CD4-positive, alpha-beta T cell (primary cell): Measurements from ENCODE around the gene GDE1. TPM values are rescaled to one million over a fixed set of nuclear protein-coding genes. Genes with fewer than 3 reads are reported as not detected.

Experiments used
- ATAC-seq: fragments of 200-7000 bp; cut with Tn5 transposase; one replicate; pipeline ENCODE4 v1.10.0; 2022; ENCODE audit warnings: mild to moderate bottlenecking; ENCODE audit not compliant: poor library complexity
- CTCF ChIA-PET: fragments of 350-600 bp; sonication (Branson Sonifier 250); formaldehyde crosslinking; loops from one replicate; lab custom pipeline; 2021; ENCODE audit warnings: antibody characterized with exemption, inconsistent platforms; lab: Charles Lee
- POLR2A ChIA-PET: fragments of 350-600 bp; sonication (Branson Sonifier 250); formaldehyde crosslinking; loops from one replicate; lab custom pipeline; 2021; ENCODE audit warnings: antibody characterized with exemption, inconsistent platforms; lab: Charles Lee
- DNase-seq, 14 experiments: peaks; one replicate each; pipeline ENCODE4 v3.0.0-alpha.2; 2013 to 2020; ENCODE audit warnings: mixed read lengths in 2 of 14
- H3K27ac ChIP-seq, 2 donors: one replicate each; pipeline versions ENCODE4 v1.5.1 to v1.7.0; 2013; ENCODE audit warnings: low read length in 2 of 2, low read depth in 1 of 2, mild to moderate bottlenecking in 1 of 2
- H3K27me3 ChIP-seq, 2 experiments: 1 replicate in 1 of 2; 2 replicates in 1 of 2; pipeline versions ENCODE4 v1.6.1 to v1.7.0; 2013; ENCODE audit warnings: low read length in 2 of 2, control low read depth in 1 of 2, mild to moderate bottlenecking in 1 of 2, moderate library complexity in 1 of 2; ENCODE audit not compliant: insufficient read depth in 2 of 2, control insufficient read depth in 1 of 2
- H3K36me3 ChIP-seq: one replicate; pipeline ENCODE4 v1.6.1; 2013; ENCODE audit warnings: low read length, control low read depth; ENCODE audit not compliant: insufficient read depth
- H3K4me1 ChIP-seq: one replicate; pipeline ENCODE4 v1.6.1; 2013; ENCODE audit warnings: low read length, control low read depth; ENCODE audit not compliant: insufficient read depth
- H3K4me3 ChIP-seq: one replicate; pipeline ENCODE4 v1.5.1; 2013; ENCODE audit warnings: mild to moderate bottlenecking, low read length, moderate library complexity
- H3K9me3 ChIP-seq, 2 experiments: 1 replicate in 1 of 2; 2 replicates in 1 of 2; pipeline versions ENCODE4 v1.6.1 to v1.7.0; 2013; ENCODE audit warnings: low read length in 2 of 2, mild to moderate bottlenecking in 2 of 2, control low read depth in 1 of 2, moderate library complexity in 1 of 2; ENCODE audit not compliant: control insufficient read depth in 1 of 2, insufficient read depth in 1 of 2
- H3K27ac Mint-ChIP-seq: one replicate; pipeline ENCODE4 v1.8.0; 2020; ENCODE audit warnings: mixed read lengths
- H3K27me3 Mint-ChIP-seq: one replicate; pipeline ENCODE4 v1.8.0; 2021; ENCODE audit warnings: mixed read lengths
- H3K36me3 Mint-ChIP-seq: one replicate; pipeline ENCODE4 v1.8.0; 2021; ENCODE audit warnings: low read depth, mixed read lengths
- H3K4me1 Mint-ChIP-seq: one replicate; pipeline ENCODE4 v1.8.0; 2021; ENCODE audit warnings: low read depth, mixed read lengths
- H3K4me3 Mint-ChIP-seq: one replicate; pipeline ENCODE4 v1.8.0; 2020; ENCODE audit warnings: mild to moderate bottlenecking, mixed read lengths
- H3K9me3 Mint-ChIP-seq: one replicate; pipeline ENCODE4 v1.8.0; 2020; ENCODE audit warnings: mixed read lengths
- CTCF ChIP-seq: fragments of 200-600 bp; IDR thresholded peaks from one replicate; pipeline ENCODE4 v1.8.0; 2022; ENCODE audit warnings: antibody characterized with exemption, mild to moderate bottlenecking
- intact Hi-C, 2 experiments: fragments of 100-400 bp; cut with DNase I in 1 of 2; cut with micrococcal nuclease in 1 of 2; formaldehyde crosslinking; loops; one replicate each; pipeline versions ENCODE4 v1.15.1 to v1.9.0; 2023 to 2025; cut with DNase I, micrococcal nuclease
- total RNA-seq, 174 experiments: library from RNA in 2 of 174; stranded (reverse) in 2 of 174; gene quantifications; one replicate each; pipeline ENCODE4 v1.2.3 and lab custom pipeline; 2021 to 2026

Gene GDE1
- total RNA-seq, 2 experiments from 2014 or later, result 22.0 to 22.2 TPM

- no peak for TF ChIP-seq CTCF
- H3K9me3 Mint-ChIP-seq, result no peaks in the 10 kb centered on the region
- peaks cover 55% of the 10 kb centered on the region for H3K4me1 ChIP-seq
- intact Hi-C loops, result loop anchor here (5.0 to 10.0 kb wide), 5 partner anchors 196 to 1384 kb away; partner anchors contain the start of genes ARL6IP1 (in 1 of the 2), COQ7 (in 1 of the 2), DCUN1D3 (in 1 of the 2) and IQCK (in 1 of the 2)
- peak overlapping the region; percentile 93 for H3K4me3 ChIP-seq
- H3K27me3 Mint-ChIP-seq, result no peaks in the 10 kb centered on the region
- no peaks in the 10 kb centered on the region for H3K9me3 ChIP-seq
- H3K4me3 Mint-ChIP-seq, result peak overlapping the region; percentile 99
- peak in 3 of 14 experiments; percentile 12 to 23 (median 22) for DNase-seq
- peak overlapping the region; percentile 29 to 58 for H3K27ac ChIP-seq
- peaks cover 74% of the 10 kb centered on the region for H3K4me1 Mint-ChIP-seq
- peaks cover 44% of the 10 kb centered on the region for H3K36me3 Mint-ChIP-seq
- H3K36me3 ChIP-seq, result peaks cover 13% of the 10 kb centered on the region
- CTCF ChIA-PET, result interaction anchor here (0.5 to 1.9 kb wide), 2 partner anchors 35 to 104 kb away, joined by 4 to 10 read pairs; partner anchors contain the start of gene VPS35L
- H3K27ac Mint-ChIP-seq, result peak overlapping the region; percentile 84
- no peak for ATAC-seq
- POLR2A ChIA-PET, result interaction anchor here (1.7 kb wide), 1 partner anchor 34 kb away, joined by 10 read pairs; the partner anchor contains the start of gene VPS35L
- H3K27me3 ChIP-seq, result no peaks in the 10 kb centered on the region
These were observed 1.0 kb downstream of the GDE1 start for GRCh38 chr16:19520861-19521331.

GRCh38 chr16:19518388-19518787, 3.5 kb downstream of the GDE1 start:
- H3K27ac ChIP-seq, result no peak overlapping the region
- ChIA-PET POLR2A (interaction anchor here (0.7 kb wide), 1 partner anchor 11 kb away, joined by 4 read pairs; no protein-coding TSS in a partner anchor), CTCF (interaction anchor here (0.9 kb wide), 1 partner anchor 43 kb away, joined by 3 read pairs; no protein-coding TSS in a partner anchor)
- H3K36me3 ChIP-seq, result peaks cover 27% of the 10 kb centered on the region
- H3K27me3 ChIP-seq, result no peaks in the 10 kb centered on the region
- ATAC-seq (no peak), DNase-seq (no peak)
- Mint-ChIP-seq H3K4me3 (no peak overlapping the region), H3K27me3 (no peaks in the 10 kb centered on the region), H3K9me3 (no peaks in the 10 kb centered on the region), H3K4me1 (peaks cover 65% of the 10 kb centered on the region), H3K27ac (no peak overlapping the region), H3K36me3 (peaks cover 48% of the 10 kb centered on the region)
- intact Hi-C loops, result no loop called here
- H3K4me3 ChIP-seq, result no peak overlapping the region
- H3K4me1 ChIP-seq, result peaks cover 40% of the 10 kb centered on the region
- no peaks in the 10 kb centered on the region for H3K9me3 ChIP-seq
- TF ChIP-seq CTCF, result no peak

- intact Hi-C loops, result no loop called here
- H3K27me3 ChIP-seq, result no peaks in the 10 kb centered on the region
- peaks cover 37% of the 10 kb centered on the region for H3K4me1 ChIP-seq
- POLR2A ChIA-PET, result no interaction called here
- DNase-seq (peak in 2 of 14 experiments; percentile 10 to 19), ATAC-seq (no peak)
- H3K9me3 Mint-ChIP-seq, result no peaks in the 10 kb centered on the region
- H3K9me3 ChIP-seq, result no peaks in the 10 kb centered on the region
- H3K36me3 ChIP-seq, result peaks cover 33% of the 10 kb centered on the region
- TF ChIP-seq CTCF, result no peak
- H3K4me1 Mint-ChIP-seq, result peaks cover 68% of the 10 kb centered on the region
- no peaks in the 10 kb centered on the region for H3K27me3 Mint-ChIP-seq
- H3K4me3 ChIP-seq, result no peak overlapping the region
- H3K4me3 Mint-ChIP-seq, result no peak overlapping the region
- H3K36me3 Mint-ChIP-seq, result peaks cover 56% of the 10 kb centered on the region
- no peak overlapping the region for H3K27ac ChIP-seq
- CTCF ChIA-PET, result interaction anchor here (0.9 to 1.1 kb wide), 2 partner anchors 38 to 44 kb away, joined by 3 to 5 read pairs; partner anchors contain the start of gene VPS35L
- peak overlapping the region; percentile 1 for H3K27ac Mint-ChIP-seq
These were observed 4.3 kb downstream of the GDE1 start for GRCh38 chr16:19517424-19518089.
